HCT116 (cell line): ENCODE data around the gene C15orf61. TPM values are rescaled to one million over a fixed set of nuclear protein-coding genes. Genes with fewer than 3 reads are reported as not detected.

Experiments used
- ATAC-seq: fragments of 200-7000 bp; cut with Tn5 transposase; 2 replicates; pipeline ENCODE4 v1.9.1; 2020; ENCODE audit warnings: mild to moderate bottlenecking, moderate library complexity
- BruUV-seq: library from RNA; stranded (reverse); fragments of 400-500 nt; replicated peaks from 2 replicates; lab custom pipeline; 2021; lab: Mats Ljungman, UMichigan
- CTCF ChIA-PET: fragments of 300-600 bp; sonication (Branson Sonifier 250); formaldehyde crosslinking; loops from one replicate; lab custom pipeline; 2021; ENCODE audit warnings: antibody characterized with exemption; lab: Charles Lee
- POLR2A ChIA-PET: fragments of 300-600, 350-600 bp; sonication (Branson Sonifier 250); formaldehyde crosslinking; loops from one replicate; lab custom pipeline; 2021; ENCODE audit warnings: antibody characterized with exemption; lab: Charles Lee
- RAD21 ChIA-PET, 2 experiments: fragments of 300-600 bp; sonication (Branson Sonifier 250); formaldehyde crosslinking; loops; one replicate each; lab custom pipeline; 2023; ENCODE audit warnings: low total read pairs in 2 of 2; ENCODE audit not compliant: uncharacterized antibody in 2 of 2, unreplicated experiment in 2 of 2, low non-redundant PET in 1 of 2; lab: Charles Lee
- DNase-seq: peaks from one replicate; pipeline ENCODE4 v3.0.0-alpha.2; 2010; ENCODE audit warnings: low read depth, low spot score
- H2AFZ ChIP-seq: fragments of 200-600 bp; shearing (Covaris generic), sonication (generic); 2 replicates; pipeline ENCODE4 v1.6.1; 2017; ENCODE audit warnings: low read depth, mixed run types, mixed read lengths, antibody characterized with exemption, low read length; ENCODE audit not compliant: poor library complexity, severe bottlenecking
- H3K27ac ChIP-seq: 2 replicates; pipeline ENCODE4 v1.5.1; 2012; ENCODE audit warnings: low read depth, low read length
- H3K27me3 ChIP-seq: fragments of 200-600 bp; sonication (generic); 2 replicates; pipeline ENCODE4 v1.6.1; 2016; ENCODE audit warnings: mixed run types, low read length, mixed read lengths; ENCODE audit not compliant: insufficient read depth
- H3K36me3 ChIP-seq, 2 experiments: fragments of 200-500 bp in 1 of 2; fragments of 200-600 bp in 1 of 2; sonication (Bioruptor generic) in 1 of 2; sonication (generic) in 1 of 2; 2 replicates each; pipeline versions ENCODE4 v1.5.1 to v1.6.1; 2014 to 2016; ENCODE audit warnings: low read length in 2 of 2, inconsistent platforms in 1 of 2, mixed read lengths in 1 of 2, mixed run types in 1 of 2; ENCODE audit not compliant: insufficient read depth in 2 of 2, control insufficient read depth in 1 of 2
- H3K4me1 ChIP-seq, 2 experiments: fragments of 200-600 bp in 1 of 2; sonication (generic) in 1 of 2; 2 replicates each; pipeline versions ENCODE4 v1.5.1 to v1.6.1; 2012 to 2017; ENCODE audit warnings: low read length in 2 of 2, inconsistent platforms in 1 of 2, mild to moderate bottlenecking in 1 of 2, mixed read lengths in 1 of 2, mixed run types in 1 of 2, moderate library complexity in 1 of 2; ENCODE audit not compliant: insufficient read depth in 2 of 2, control insufficient read depth in 1 of 2
- H3K4me2 ChIP-seq: fragments of 200-600 bp; sonication (generic); 2 replicates; pipeline ENCODE4 v1.6.1; 2017; ENCODE audit warnings: mixed run types, low read length, mixed read lengths
- H3K4me3 ChIP-seq, 2 experiments: fragments of 200-600 bp in 1 of 2; sonication (generic) in 1 of 2; replicated peaks in 1 of 2; 2 replicates each; pipeline ENCODE4 v1.5.1; 2011 to 2016; ENCODE audit warnings: low read length in 2 of 2, control low read depth in 1 of 2, low read depth in 1 of 2, mild to moderate bottlenecking in 1 of 2, mixed read lengths in 1 of 2, mixed run types in 1 of 2
- H3K79me2 ChIP-seq: fragments of 200-600 bp; sonication (generic); 2 replicates; pipeline ENCODE4 v1.6.1; 2017; ENCODE audit warnings: mild to moderate bottlenecking, mixed run types, low read length, moderate library complexity, mixed read lengths; ENCODE audit not compliant: insufficient read depth
- H3K9ac ChIP-seq: fragments of 200-600 bp; sonication (generic); 2 replicates; pipeline ENCODE4 v1.6.1; 2016; ENCODE audit warnings: low read length, mixed read lengths
- H3K9me2 ChIP-seq: fragments of 200-600 bp; sonication (generic), shearing (Covaris generic); 2 replicates; pipeline ENCODE4 v1.6.1; 2017; ENCODE audit warnings: mixed run types, mild to moderate bottlenecking, moderate library complexity; ENCODE audit not compliant: insufficient read depth
- H3K9me3 ChIP-seq, 2 experiments: fragments of 200-500 bp in 1 of 2; fragments of 200-600 bp in 1 of 2; sonication (Bioruptor generic) in 1 of 2; sonication (generic) in 1 of 2; 2 replicates each; pipeline ENCODE4 v1.6.1; 2014 to 2017; ENCODE audit warnings: low read length in 2 of 2, mixed read lengths in 2 of 2, inconsistent platforms in 1 of 2, low read depth in 1 of 2, mild to moderate bottlenecking in 1 of 2, mixed run types in 1 of 2, moderate library complexity in 1 of 2; ENCODE audit not compliant: control insufficient read depth in 1 of 2, insufficient read depth in 1 of 2
- H4K20me1 ChIP-seq: fragments of 200-600 bp; sonication (generic), shearing (Covaris generic); 2 replicates; pipeline ENCODE4 v1.6.1; 2017; ENCODE audit warnings: mixed run types, mild to moderate bottlenecking, moderate library complexity; ENCODE audit not compliant: insufficient read depth
- ATF3 ChIP-seq: IDR thresholded peaks from 2 replicates; pipeline ENCODE4 v1.6.1; 2012
- CBX3 ChIP-seq: IDR thresholded peaks from 2 replicates; pipeline ENCODE4 v1.6.1; 2012; ENCODE audit warnings: low read depth
- CEBPB ChIP-seq: IDR thresholded peaks from 2 replicates; pipeline ENCODE4 v1.6.1; 2012; ENCODE audit warnings: low read depth
- CTCF ChIP-seq, 3 experiments: fragments of 200-600 bp in 1 of 3; sonication (generic) in 1 of 3; IDR thresholded peaks in 2 of 3; conservative IDR thresholded peaks in 1 of 3; 2 replicates each; pipeline ENCODE4 v1.5.1; 2012 to 2017; ENCODE audit warnings: low read depth in 2 of 3, low read length in 2 of 3, antibody characterized with exemption in 1 of 3, borderline replicate concordance in 1 of 3, control low read depth in 1 of 3, mild to moderate bottlenecking in 1 of 3, mixed read lengths in 1 of 3, mixed run types in 1 of 3, moderate library complexity in 1 of 3; ENCODE audit not compliant: insufficient read depth in 1 of 3
- EGR1 ChIP-seq: IDR thresholded peaks from 2 replicates; pipeline ENCODE4 v1.6.1; 2012; ENCODE audit warnings: low read depth
- ELF1 ChIP-seq: IDR thresholded peaks from 2 replicates; pipeline ENCODE4 v1.6.1; 2012; ENCODE audit warnings: low read depth, borderline replicate concordance
- EZH2 ChIP-seq: fragments of 200-600 bp; sonication (generic); IDR thresholded peaks from 2 replicates; pipeline ENCODE4 v1.6.1; 2017; ENCODE audit warnings: antibody characterized with exemption, mixed run types
- EZH2phosphoT487 ChIP-seq: fragments of 200-600 bp; IDR thresholded peaks from 2 replicates; pipeline ENCODE4 v1.6.1; 2018; ENCODE audit warnings: antibody characterized with exemption, borderline replicate concordance
- FOSL1 ChIP-seq: IDR thresholded peaks from 2 replicates; pipeline ENCODE4 v1.6.1; 2012; ENCODE audit warnings: low read depth
- JUND ChIP-seq: IDR thresholded peaks from 2 replicates; pipeline ENCODE4 v1.6.1; 2012
- POLR2A ChIP-seq: IDR thresholded peaks from 2 replicates; pipeline ENCODE4 v1.7.0; 2011; ENCODE audit warnings: borderline replicate concordance; ENCODE audit not compliant: insufficient read depth, insufficient read length; ENCODE audit errors: extremely low read depth
- RAD21 ChIP-seq: IDR thresholded peaks from 2 replicates; pipeline ENCODE4 v1.6.1; 2012; ENCODE audit warnings: low read depth, mild to moderate bottlenecking
- SIN3A ChIP-seq: IDR thresholded peaks from 2 replicates; pipeline ENCODE4 v1.6.1; 2012; ENCODE audit warnings: low read depth
- SP1 ChIP-seq: IDR thresholded peaks from 2 replicates; pipeline ENCODE4 v1.6.1; 2012; ENCODE audit warnings: low read depth
- TCF7L2 ChIP-seq: IDR thresholded peaks from 2 replicates; pipeline ENCODE4 v1.7.0; 2011; ENCODE audit warnings: borderline replicate concordance, inconsistent platforms; ENCODE audit not compliant: insufficient read depth, insufficient read length; ENCODE audit errors: extremely low read depth
- YY1 ChIP-seq: IDR thresholded peaks from 2 replicates; pipeline ENCODE4 v1.6.1; 2011; ENCODE audit warnings: low read length, low read depth, moderate library complexity, mild to moderate bottlenecking; ENCODE audit not compliant: insufficient replicate concordance; ENCODE audit errors: extremely low read depth
- ZFX ChIP-seq: fragments of 450-650 bp; IDR thresholded peaks from 2 replicates; pipeline ENCODE4 v1.6.1; 2017
- ZNF274 ChIP-seq: fragments of 200-500 bp; sonication (Bioruptor generic); IDR thresholded peaks from 2 replicates; pipeline ENCODE4 v1.6.1; 2014; ENCODE audit warnings: mild to moderate bottlenecking, low read depth, low read length, inconsistent platforms
- intact Hi-C: fragments of 100-400 bp; cut with micrococcal nuclease; formaldehyde crosslinking; loops from 2 replicates; pipeline ENCODE4 v1.10.0; 2022
- total RNA-seq: library from RNA; stranded (reverse); gene quantifications from one replicate; pipeline ENCODE4 v1.2.1, GENCODE V29; 2021; ENCODE audit not compliant: unreplicated experiment
- TF ChIP-seq, protein P1 (sequence below): IDR thresholded peaks from 2 replicates; pipeline ENCODE4 v1.6.1; 2012; ENCODE audit warnings: low read depth
- TF ChIP-seq, protein P2 (sequence below): IDR thresholded peaks from 2 replicates; pipeline ENCODE4 v1.6.1; 2012

The C15orf61 gene
- total RNA-seq, 1 experiment from 2014 or later = 9.9 TPM

- no peak for DNase-seq
- intact Hi-C loops = no loop called here
- no peak overlapping the region for H3K4me2 ChIP-seq
- RAD21 ChIA-PET = no interaction called here
- H3K4me1 ChIP-seq = no peaks in the 10 kb centered on the region
- CTCF ChIA-PET = no interaction called here
- no peaks in the 10 kb centered on the region for H3K9me3 ChIP-seq
- no TSS peak for BruUV-seq
- POLR2A ChIA-PET = no interaction called here
- no peak overlapping the region for H3K9ac ChIP-seq
- H4K20me1 ChIP-seq = no peaks in the 10 kb centered on the region
- TF ChIP-seq SIN3A (no peak), EZH2phosphoT487 (no peak), TCF7L2 (no peak), CEBPB (no peak), POLR2A (no peak), CTCF (IDR thresholded peaks at IDR 0.05 in 2 of 3, conservative IDR thresholded peaks at IDR 0.05 in 1 of 3; ENCODE audit: borderline replicate concordance in 1 of 3, insufficient read depth in 1 of 3, low read depth in 2 of 3, low read length in 2 of 3) (no peak), RAD21 (no peak), EZH2 (no peak), ZNF274 (no peak), FOSL1 (no peak), ATF3 (no peak), SP1 (no peak), ZFX (no peak), CBX3 (no peak), ELF1 (no peak), YY1 (no peak), JUND (no peak), EGR1 (no peak)
- TF ChIP-seq, protein P1, sequence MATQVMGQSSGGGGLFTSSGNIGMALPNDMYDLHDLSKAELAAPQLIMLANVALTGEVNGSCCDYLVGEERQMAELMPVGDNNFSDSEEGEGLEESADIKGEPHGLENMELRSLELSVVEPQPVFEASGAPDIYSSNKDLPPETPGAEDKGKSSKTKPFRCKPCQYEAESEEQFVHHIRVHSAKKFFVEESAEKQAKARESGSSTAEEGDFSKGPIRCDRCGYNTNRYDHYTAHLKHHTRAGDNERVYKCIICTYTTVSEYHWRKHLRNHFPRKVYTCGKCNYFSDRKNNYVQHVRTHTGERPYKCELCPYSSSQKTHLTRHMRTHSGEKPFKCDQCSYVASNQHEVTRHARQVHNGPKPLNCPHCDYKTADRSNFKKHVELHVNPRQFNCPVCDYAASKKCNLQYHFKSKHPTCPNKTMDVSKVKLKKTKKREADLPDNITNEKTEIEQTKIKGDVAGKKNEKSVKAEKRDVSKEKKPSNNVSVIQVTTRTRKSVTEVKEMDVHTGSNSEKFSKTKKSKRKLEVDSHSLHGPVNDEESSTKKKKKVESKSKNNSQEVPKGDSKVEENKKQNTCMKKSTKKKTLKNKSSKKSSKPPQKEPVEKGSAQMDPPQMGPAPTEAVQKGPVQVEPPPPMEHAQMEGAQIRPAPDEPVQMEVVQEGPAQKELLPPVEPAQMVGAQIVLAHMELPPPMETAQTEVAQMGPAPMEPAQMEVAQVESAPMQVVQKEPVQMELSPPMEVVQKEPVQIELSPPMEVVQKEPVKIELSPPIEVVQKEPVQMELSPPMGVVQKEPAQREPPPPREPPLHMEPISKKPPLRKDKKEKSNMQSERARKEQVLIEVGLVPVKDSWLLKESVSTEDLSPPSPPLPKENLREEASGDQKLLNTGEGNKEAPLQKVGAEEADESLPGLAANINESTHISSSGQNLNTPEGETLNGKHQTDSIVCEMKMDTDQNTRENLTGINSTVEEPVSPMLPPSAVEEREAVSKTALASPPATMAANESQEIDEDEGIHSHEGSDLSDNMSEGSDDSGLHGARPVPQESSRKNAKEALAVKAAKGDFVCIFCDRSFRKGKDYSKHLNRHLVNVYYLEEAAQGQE = no peak
- TF ChIP-seq, protein P2, sequence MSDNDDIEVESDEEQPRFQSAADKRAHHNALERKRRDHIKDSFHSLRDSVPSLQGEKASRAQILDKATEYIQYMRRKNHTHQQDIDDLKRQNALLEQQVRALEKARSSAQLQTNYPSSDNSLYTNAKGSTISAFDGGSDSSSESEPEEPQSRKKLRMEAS = no peak
- TF ChIP-seq, all 23 proteins: peak for 0
- ATAC-seq = no peak
- Histone ChIP-seq H3K4me3 (no peak overlapping the region), H3K27ac (no peak overlapping the region), H3K27me3 (no peaks in the 10 kb centered on the region), H2AFZ (no peak overlapping the region), H3K79me2 (no peaks in the 10 kb centered on the region), H3K36me3 (no peaks in the 10 kb centered on the region), H3K9me2 (no peaks in the 10 kb centered on the region)
Observed at GRCh38 chr15:67570875-67571647, 50.1 kb downstream of the C15orf61 start.
